ENCODE results near the gene HCFC2. TPM values are rescaled to one million over a fixed set of nuclear protein-coding genes. Genes with fewer than 3 reads are reported as not detected.
"Not testable (repeated sequence)": the region's sequence is repeated elsewhere in the genome, so short reads cannot be mapped to it uniquely, and the experiment has no call there.

HCFC2 gene
- total RNA-seq, 1 donor from 2014 or later: 28.7 TPM

- no peak overlapping the region for H3K27ac ChIP-seq
- intact Hi-C loops (cut with DNase I): loop anchor here (10.0 kb wide), 1 partner anchor 145 kb away; the partner anchor contains the start of gene TDG
- H3K4me3 ChIP-seq: no peak overlapping the region
- no peaks in the 10 kb centered on the region for H3K27me3 ChIP-seq
- no peaks in the 10 kb centered on the region for H3K36me3 ChIP-seq
- DNase-seq (ENCODE audit: extremely low spot score in 2 of 2): no peak
- no peak for TF ChIP-seq CTCF (IDR thresholded peaks at IDR 0.05)
- no peaks in the 10 kb centered on the region for H3K9me3 ChIP-seq
- no peaks in the 10 kb centered on the region for H3K4me1 ChIP-seq
These were observed 45.3 kb downstream of the HCFC2 start for GRCh38 chr12:104109446-104110271.

GRCh38 chr12:104114834-104115586 is 50.7 kb downstream of the HCFC2 start:
- not testable (repeated sequence) for H3K4me3 ChIP-seq; H3K27me3 ChIP-seq; DNase-seq (ENCODE audit: extremely low spot score in 2 of 2); H3K4me1 ChIP-seq; H3K27ac ChIP-seq; H3K9me3 ChIP-seq
- intact Hi-C loops (cut with DNase I): loop anchor here (10.0 kb wide), 1 partner anchor 150 kb away; the partner anchor contains the start of gene TDG
- H3K36me3 ChIP-seq: peaks cover 0 to 16% of the 10 kb centered on the region in 2 donors

- no peak overlapping the region for H3K27ac ChIP-seq
- intact Hi-C loops (cut with DNase I): loop anchor here (10.0 kb wide), 1 partner anchor 151 kb away; the partner anchor contains the start of gene TDG
These were observed 51.2 kb downstream of the HCFC2 start for GRCh38 chr12:104115587-104115975.

GRCh38 chr12:104121001-104121400 is 56.7 kb downstream of the HCFC2 start:
- no peak for TF ChIP-seq POLR2AphosphoS5 (IDR thresholded peaks at IDR 0.05; ENCODE audit: insufficient read depth in 1 of 2, low read depth in 1 of 2)
- TF ChIP-seq CTCF (IDR thresholded peaks at IDR 0.05): no peak
- no peak for TF ChIP-seq POLR2A (IDR thresholded peaks at IDR 0.05)
- intact Hi-C loops (cut with DNase I): no loop called here
- Histone ChIP-seq H3K27me3 (no peaks in the 10 kb centered on the region), H3K27ac (no peak overlapping the region), H3K36me3 (peaks cover 0 to 37% of the 10 kb centered on the region in 2 donors), H3K4me1 (no peaks in the 10 kb centered on the region), H3K4me3 (no peak overlapping the region), H3K9me3 (no peaks in the 10 kb centered on the region)
- no peak for DNase-seq (ENCODE audit: extremely low spot score in 2 of 2)

More at GRCh38 chr12:104115587-104115975, 51.2 kb downstream of the HCFC2 start:
- H3K4me3 ChIP-seq: no peak overlapping the region
- DNase-seq (ENCODE audit: extremely low spot score in 2 of 2): no peak
- H3K27me3 ChIP-seq: no peaks in the 10 kb centered on the region
- TF ChIP-seq CTCF (IDR thresholded peaks at IDR 0.05): no peak
- no peaks in the 10 kb centered on the region for H3K4me1 ChIP-seq
- no peaks in the 10 kb centered on the region for H3K9me3 ChIP-seq
- peaks cover 0 to 21% of the 10 kb centered on the region in 2 donors for H3K36me3 ChIP-seq

GRCh38 chr12:104122298-104122697 is 58.0 kb downstream of the HCFC2 start:
- intact Hi-C loops (cut with DNase I): no loop called here
- TF ChIP-seq POLR2A (IDR thresholded peaks at IDR 0.05) (no peak), POLR2AphosphoS5 (IDR thresholded peaks at IDR 0.05; ENCODE audit: insufficient read depth in 1 of 2, low read depth in 1 of 2) (no peak), CTCF (IDR thresholded peaks at IDR 0.05) (no peak)
- no peaks in the 10 kb centered on the region for H3K27me3 ChIP-seq
- H3K36me3 ChIP-seq: peaks cover 0 to 47% of the 10 kb centered on the region in 2 donors
- H3K4me1 ChIP-seq: no peaks in the 10 kb centered on the region
- H3K27ac ChIP-seq: no peak overlapping the region
- H3K9me3 ChIP-seq: no peaks in the 10 kb centered on the region
- DNase-seq (ENCODE audit: extremely low spot score in 2 of 2): no peak
- H3K4me3 ChIP-seq: no peak overlapping the region
